HepG2 (cell line): ENCODE results near the gene WSCD2.

Source experiments
- CTCF ChIP-seq: sonication (generic); formaldehyde crosslinking; IDR thresholded peaks from 2 replicates; pipeline ENCODE4 v1.5.0; 2020; ENCODE audit warnings: mild to moderate bottlenecking, missing genetic modification reagents, moderate library complexity
- ZSCAN12 ChIP-seq: sonication (generic); formaldehyde crosslinking; IDR thresholded peaks from 2 replicates; pipeline ENCODE4 v1.9.0; 2021; ENCODE audit warnings: mild to moderate bottlenecking, missing genetic modification reagents

- peak; percentile 41; the same call in 1 of the 2 replicates for TF ChIP-seq CTCF (CRISPR knock-in tag)
- no peak for TF ChIP-seq ZSCAN12 (CRISPR knock-in tag)
Observed at GRCh38 chr12:108234158-108234557, 105.1 kb downstream of the WSCD2 start.
